Measurements from ENCODE around the gene ATXN1.
A peak's percentile ranks its signal among the peaks of the same experiment; 100 is the strongest.

DNA sequence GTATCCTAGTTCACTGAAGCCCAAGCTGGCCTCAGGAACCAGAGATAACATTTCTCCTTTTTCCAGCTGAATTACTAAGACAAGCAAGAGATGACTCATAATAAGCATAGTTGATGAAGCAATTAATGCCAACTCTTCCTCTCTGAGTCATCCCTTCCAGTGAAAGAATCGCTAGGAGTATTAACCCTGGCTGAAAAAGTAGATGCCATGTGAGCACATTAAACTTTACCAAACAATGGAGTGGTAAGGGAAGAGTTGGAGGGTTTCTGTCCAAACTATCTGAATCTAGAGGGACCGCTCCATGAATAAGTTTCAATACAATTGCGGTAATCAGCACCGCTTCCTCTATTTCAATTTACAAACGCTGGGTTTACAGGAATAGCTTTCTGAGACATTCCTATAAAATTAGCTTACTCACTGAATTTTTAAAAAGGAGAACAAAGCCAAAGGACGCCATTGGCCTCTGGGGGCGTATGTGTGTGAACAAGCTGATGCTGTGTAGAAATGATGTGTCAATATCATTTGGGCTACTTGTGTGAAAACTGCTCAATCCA is 48.3 kb downstream of the ATXN1 start:
- TF ChIP-seq NFE2L2 (conservative IDR thresholded peaks at IDR 0.05; ENCODE audit: low read length): 0 out of 2 replicates have a peak, but pooled peaks have one; percentile 2
- TF ChIP-seq, protein P1, sequence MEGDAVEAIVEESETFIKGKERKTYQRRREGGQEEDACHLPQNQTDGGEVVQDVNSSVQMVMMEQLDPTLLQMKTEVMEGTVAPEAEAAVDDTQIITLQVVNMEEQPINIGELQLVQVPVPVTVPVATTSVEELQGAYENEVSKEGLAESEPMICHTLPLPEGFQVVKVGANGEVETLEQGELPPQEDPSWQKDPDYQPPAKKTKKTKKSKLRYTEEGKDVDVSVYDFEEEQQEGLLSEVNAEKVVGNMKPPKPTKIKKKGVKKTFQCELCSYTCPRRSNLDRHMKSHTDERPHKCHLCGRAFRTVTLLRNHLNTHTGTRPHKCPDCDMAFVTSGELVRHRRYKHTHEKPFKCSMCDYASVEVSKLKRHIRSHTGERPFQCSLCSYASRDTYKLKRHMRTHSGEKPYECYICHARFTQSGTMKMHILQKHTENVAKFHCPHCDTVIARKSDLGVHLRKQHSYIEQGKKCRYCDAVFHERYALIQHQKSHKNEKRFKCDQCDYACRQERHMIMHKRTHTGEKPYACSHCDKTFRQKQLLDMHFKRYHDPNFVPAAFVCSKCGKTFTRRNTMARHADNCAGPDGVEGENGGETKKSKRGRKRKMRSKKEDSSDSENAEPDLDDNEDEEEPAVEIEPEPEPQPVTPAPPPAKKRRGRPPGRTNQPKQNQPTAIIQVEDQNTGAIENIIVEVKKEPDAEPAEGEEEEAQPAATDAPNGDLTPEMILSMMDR (IDR thresholded peaks at IDR 0.05): peak; percentile 39
- TF ChIP-seq TP53 (CRISPR knock-in tag; IDR thresholded peaks at IDR 0.05): no peak
- TF ChIP-seq NR3C1 (IDR thresholded peaks at IDR 0.05): no peak
- no peak for TF ChIP-seq MYC (IDR thresholded peaks at IDR 0.05; ENCODE audit: borderline replicate concordance, low read length)
- TF ChIP-seq HOXA7 (CRISPR knock-in tag; IDR thresholded peaks at IDR 0.05): no peak
- no peak for TF ChIP-seq POLR2A (IDR thresholded peaks at IDR 0.05; ENCODE audit: low read length)
